Activated CD8-positive, alpha-beta T cell treated with anti-CD3 and anti-CD28 coated beads for 36 hours (primary cell): ENCODE data around the gene TFEB. TPM values are rescaled to one million over a fixed set of nuclear protein-coding genes. Genes with fewer than 3 reads are reported as not detected.
"Not testable (repeated sequence)": the region's sequence is repeated elsewhere in the genome, so short reads cannot be mapped to it uniquely, and the experiment has no call there.

Experiments used
- ATAC-seq: fragments of 200-7000 bp; cut with Tn5 transposase; one replicate; pipeline ENCODE4 v1.10.0; 2021; ENCODE audit warnings: mild to moderate bottlenecking, moderate library complexity
- CTCF ChIA-PET: fragments of 350-600 bp; sonication (Branson Sonifier 250); formaldehyde crosslinking; loops from one replicate; lab custom pipeline; 2021; ENCODE audit warnings: antibody characterized with exemption; lab: Charles Lee
- POLR2A ChIA-PET: fragments of 350-600 bp; sonication (Branson Sonifier 250); formaldehyde crosslinking; loops from one replicate; lab custom pipeline; 2021; ENCODE audit warnings: antibody characterized with exemption; lab: Charles Lee
- DNase-seq: peaks from one replicate; pipeline ENCODE4 v3.0.0-alpha.2; 2020
- H3K27ac Mint-ChIP-seq: one replicate; pipeline ENCODE4 v1.8.0; 2021; ENCODE audit warnings: mild to moderate bottlenecking, mixed read lengths
- H3K27me3 Mint-ChIP-seq: one replicate; pipeline ENCODE4 v1.8.0; 2021; ENCODE audit warnings: mixed read lengths
- H3K36me3 Mint-ChIP-seq: one replicate; pipeline ENCODE4 v1.8.0; 2021; ENCODE audit warnings: low read depth, mixed read lengths
- H3K4me1 Mint-ChIP-seq: one replicate; pipeline ENCODE4 v1.8.0; 2021; ENCODE audit warnings: low read depth, mixed read lengths
- H3K4me3 Mint-ChIP-seq: one replicate; pipeline ENCODE4 v1.8.0; 2021; ENCODE audit warnings: mild to moderate bottlenecking, moderate library complexity, mixed read lengths
- H3K9me3 Mint-ChIP-seq: one replicate; pipeline ENCODE4 v1.8.0; 2021; ENCODE audit warnings: mixed read lengths
- intact Hi-C: fragments of 100-400 bp; cut with micrococcal nuclease; formaldehyde crosslinking; loops from one replicate; pipeline ENCODE4 v1.10.0; 2022
- total RNA-seq, 2 experiments: library from RNA; stranded (reverse); gene quantifications; one replicate each; pipeline ENCODE4 v1.2.3, GENCODE V29; 2021
- TF ChIP-seq, protein P1 (sequence below): fragments of 200-600 bp; IDR thresholded peaks from one replicate; pipeline ENCODE4 v1.8.0; 2022; ENCODE audit warnings: antibody characterized with exemption, mild to moderate bottlenecking

Gene TFEB
- total RNA-seq, 2 experiments from 2014 or later = 14.6 to 15.9 TPM

DNA sequence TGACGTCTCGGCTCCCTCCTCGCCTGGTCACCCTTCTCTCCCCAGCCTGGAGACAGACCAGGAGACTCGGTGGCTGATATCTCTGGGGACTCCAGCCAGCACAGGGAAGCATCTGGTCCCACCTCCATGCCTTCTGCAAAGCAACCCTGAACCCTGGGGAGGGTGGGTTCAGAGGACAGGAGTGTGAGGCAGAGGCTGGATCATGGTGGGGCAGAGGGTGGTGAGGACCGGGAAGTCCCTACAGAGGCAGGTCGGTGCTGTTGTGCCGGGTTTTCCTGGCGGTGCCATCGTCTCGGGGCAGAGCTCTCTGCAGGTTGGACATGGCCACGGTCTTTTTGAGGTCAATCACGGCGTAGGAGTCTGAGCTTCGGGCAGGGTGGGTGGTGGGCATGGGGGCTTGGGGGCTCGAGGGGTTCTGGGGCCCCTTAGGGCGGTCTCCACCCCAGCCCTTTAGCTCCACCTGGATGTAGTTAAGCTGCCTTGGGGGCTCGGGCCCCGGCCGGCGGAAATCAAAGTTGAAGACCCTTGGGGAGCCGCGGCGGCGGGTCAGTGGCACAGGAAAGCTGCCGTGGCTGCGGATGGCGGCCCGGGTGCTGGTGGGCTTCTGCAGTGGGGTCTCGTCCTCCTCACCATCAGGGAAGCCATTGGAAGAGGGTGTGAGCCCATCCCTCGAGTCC lies 35.1 kb upstream of the TFEB start:
- ChIA-PET POLR2A (no interaction called here), CTCF (no interaction called here)
- ATAC-seq (no peak), DNase-seq (no peak)
- no peaks in the 10 kb centered on the region for H3K27me3 Mint-ChIP-seq
- no peak overlapping the region for H3K27ac Mint-ChIP-seq
- intact Hi-C loops = no loop called here
- H3K4me3 Mint-ChIP-seq = no peak overlapping the region
- H3K4me1 Mint-ChIP-seq = peaks cover 10% of the 10 kb centered on the region
- H3K9me3 Mint-ChIP-seq = no peaks in the 10 kb centered on the region
- TF ChIP-seq, protein P1, sequence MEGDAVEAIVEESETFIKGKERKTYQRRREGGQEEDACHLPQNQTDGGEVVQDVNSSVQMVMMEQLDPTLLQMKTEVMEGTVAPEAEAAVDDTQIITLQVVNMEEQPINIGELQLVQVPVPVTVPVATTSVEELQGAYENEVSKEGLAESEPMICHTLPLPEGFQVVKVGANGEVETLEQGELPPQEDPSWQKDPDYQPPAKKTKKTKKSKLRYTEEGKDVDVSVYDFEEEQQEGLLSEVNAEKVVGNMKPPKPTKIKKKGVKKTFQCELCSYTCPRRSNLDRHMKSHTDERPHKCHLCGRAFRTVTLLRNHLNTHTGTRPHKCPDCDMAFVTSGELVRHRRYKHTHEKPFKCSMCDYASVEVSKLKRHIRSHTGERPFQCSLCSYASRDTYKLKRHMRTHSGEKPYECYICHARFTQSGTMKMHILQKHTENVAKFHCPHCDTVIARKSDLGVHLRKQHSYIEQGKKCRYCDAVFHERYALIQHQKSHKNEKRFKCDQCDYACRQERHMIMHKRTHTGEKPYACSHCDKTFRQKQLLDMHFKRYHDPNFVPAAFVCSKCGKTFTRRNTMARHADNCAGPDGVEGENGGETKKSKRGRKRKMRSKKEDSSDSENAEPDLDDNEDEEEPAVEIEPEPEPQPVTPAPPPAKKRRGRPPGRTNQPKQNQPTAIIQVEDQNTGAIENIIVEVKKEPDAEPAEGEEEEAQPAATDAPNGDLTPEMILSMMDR = no peak
- H3K36me3 Mint-ChIP-seq = peaks cover 8% of the 10 kb centered on the region

DNA sequence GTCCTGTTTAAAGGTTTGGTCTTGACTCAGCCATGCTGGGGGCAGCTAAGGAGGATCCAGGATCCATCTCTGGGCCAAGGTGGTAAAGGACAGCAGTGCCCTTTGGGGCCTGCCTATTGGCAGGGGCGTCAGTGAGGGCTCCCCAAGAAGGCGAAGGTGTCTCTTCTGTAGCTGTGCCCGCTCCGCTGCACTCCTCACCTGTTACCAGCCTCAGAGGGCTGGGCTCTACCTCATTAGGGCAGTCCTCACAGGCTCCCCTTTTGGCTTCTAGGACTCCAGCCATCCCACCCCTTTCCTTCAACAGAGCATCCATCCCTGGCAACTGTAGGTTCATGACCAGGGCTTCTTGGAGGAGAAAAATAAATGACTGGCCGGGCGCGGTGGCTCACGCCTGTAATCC lies 34.0 kb upstream of the TFEB start:
- H3K4me1 Mint-ChIP-seq = peaks cover 10% of the 10 kb centered on the region
- TF ChIP-seq, protein P1 = no peak
- no peak for ATAC-seq
- H3K4me3 Mint-ChIP-seq = no peak overlapping the region
- DNase-seq = no peak
- intact Hi-C loops = no loop called here
- H3K36me3 Mint-ChIP-seq = peaks cover 6% of the 10 kb centered on the region
- ChIA-PET POLR2A (interaction anchor here (0.6 kb wide), 1 partner anchor 323 kb away, joined by 3 read pairs; no protein-coding TSS in a partner anchor), CTCF (interaction anchor here (1.0 to 1.5 kb wide), 2 partner anchors 18 to 335 kb away, joined by 3 to 4 read pairs; partner anchors contain the start of gene TOMM6)
- no peaks in the 10 kb centered on the region for H3K27me3 Mint-ChIP-seq
- H3K9me3 Mint-ChIP-seq = no peaks in the 10 kb centered on the region
- H3K27ac Mint-ChIP-seq = no peak overlapping the region

DNA sequence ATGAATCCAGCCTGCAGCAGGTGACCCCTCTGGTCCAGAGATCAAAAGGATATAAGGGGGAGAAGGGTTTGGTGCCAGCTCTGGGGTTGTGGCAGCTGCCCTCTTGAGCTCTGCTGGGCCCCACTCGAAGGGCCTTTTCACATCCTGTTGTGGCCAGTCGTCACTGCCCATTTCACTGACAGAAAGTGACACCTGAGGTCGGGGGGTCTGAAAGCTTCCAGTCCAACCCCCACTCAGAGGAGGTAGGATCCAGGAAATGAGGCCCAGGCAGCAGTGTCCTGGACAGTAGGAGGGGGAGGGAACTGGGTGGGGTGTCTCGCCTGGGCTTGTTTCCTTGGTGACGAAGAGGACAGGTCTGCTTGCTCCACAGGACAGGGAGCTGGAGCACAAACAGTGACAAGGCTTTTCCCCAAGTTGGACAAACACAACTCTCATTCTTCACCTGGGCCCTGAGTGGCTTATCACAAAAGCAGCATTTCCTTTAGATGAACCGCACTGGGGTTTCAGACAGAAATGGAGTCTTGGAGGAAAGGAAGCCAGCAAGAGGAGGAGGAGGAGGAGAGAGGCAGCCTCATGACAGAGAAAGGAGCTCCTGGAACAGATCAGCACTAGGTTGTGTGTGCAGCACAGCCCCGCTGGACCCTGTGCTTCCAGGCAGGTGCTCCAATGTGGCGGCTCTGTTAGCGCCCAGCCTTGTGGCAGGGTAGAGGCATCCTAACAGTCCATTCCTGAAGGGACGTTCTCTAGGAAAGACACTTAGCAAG lies 33.3 kb upstream of the TFEB start:
- Mint-ChIP-seq H3K9me3 (no peaks in the 10 kb centered on the region), H3K36me3 (peaks cover 4% of the 10 kb centered on the region), H3K4me1 (peaks cover 10% of the 10 kb centered on the region), H3K27me3 (no peaks in the 10 kb centered on the region), H3K27ac (peak overlapping the region; percentile 64), H3K4me3 (no peak overlapping the region)
- CTCF ChIA-PET = interaction anchor here (1.0 to 1.5 kb wide), 3 partner anchors 19 to 336 kb away, joined by 3 to 5 read pairs (median 4); partner anchors contain the start of gene TOMM6
- POLR2A ChIA-PET = interaction anchor here (0.6 to 1.5 kb wide), 2 partner anchors 19 to 322 kb away, joined by 3 to 6 read pairs; partner anchors contain the start of gene TOMM6
- ATAC-seq (peak; percentile 52), DNase-seq (no peak)
- TF ChIP-seq, protein P1 = no peak
- intact Hi-C loops = no loop called here

DNA sequence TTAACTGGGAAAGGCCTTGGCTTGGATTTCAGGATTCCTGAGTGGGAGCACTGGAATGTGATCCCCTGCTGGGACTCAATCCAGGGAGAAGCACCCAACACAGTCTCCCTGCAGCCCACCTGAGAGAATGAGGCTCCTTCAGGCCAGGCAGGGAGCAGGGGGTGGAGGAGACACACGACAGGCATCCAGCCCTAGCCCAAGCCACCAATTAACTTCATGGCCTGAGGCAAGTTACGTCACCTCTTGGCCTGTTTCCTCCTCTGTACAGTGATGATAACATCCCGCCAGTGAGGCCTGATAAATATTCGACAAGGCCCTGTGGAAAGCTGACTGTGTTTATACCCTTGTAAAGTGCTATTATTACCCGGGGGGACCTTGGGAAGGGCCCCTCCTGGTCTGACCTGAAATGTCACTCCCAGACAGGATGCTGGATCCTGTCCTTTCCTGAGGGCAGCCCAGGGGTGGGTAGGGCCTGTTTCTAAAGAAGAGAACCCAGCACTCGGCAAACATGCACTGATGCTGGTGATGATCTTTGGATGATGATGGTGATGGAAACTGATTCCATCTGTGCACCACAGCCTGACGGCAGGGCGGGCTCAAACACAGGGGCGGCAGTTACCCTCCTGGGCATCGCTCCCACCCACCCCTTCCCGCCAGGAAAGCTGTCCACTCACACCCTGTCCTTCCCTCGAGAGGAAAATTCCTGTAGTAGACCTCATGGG lies 31.9 kb upstream of the TFEB start:
- no peaks in the 10 kb centered on the region for H3K9me3 Mint-ChIP-seq
- TF ChIP-seq, protein P1 = no peak
- POLR2A ChIA-PET = interaction anchor here (1.5 kb wide), 1 partner anchor 20 kb away, joined by 6 read pairs; the partner anchor contains the start of gene TOMM6
- peaks cover 3% of the 10 kb centered on the region for H3K36me3 Mint-ChIP-seq
- H3K4me1 Mint-ChIP-seq = peaks cover 10% of the 10 kb centered on the region
- no peak overlapping the region for H3K4me3 Mint-ChIP-seq
- intact Hi-C loops = no loop called here
- peak; percentile 17 for ATAC-seq
- CTCF ChIA-PET = interaction anchor here (1.3 to 1.4 kb wide), 2 partner anchors 20 to 84 kb away, joined by 5 read pairs; partner anchors contain the start of gene TOMM6
- DNase-seq = no peak
- peaks cover 3% of the 10 kb centered on the region for H3K27me3 Mint-ChIP-seq
- no peak overlapping the region for H3K27ac Mint-ChIP-seq

DNA sequence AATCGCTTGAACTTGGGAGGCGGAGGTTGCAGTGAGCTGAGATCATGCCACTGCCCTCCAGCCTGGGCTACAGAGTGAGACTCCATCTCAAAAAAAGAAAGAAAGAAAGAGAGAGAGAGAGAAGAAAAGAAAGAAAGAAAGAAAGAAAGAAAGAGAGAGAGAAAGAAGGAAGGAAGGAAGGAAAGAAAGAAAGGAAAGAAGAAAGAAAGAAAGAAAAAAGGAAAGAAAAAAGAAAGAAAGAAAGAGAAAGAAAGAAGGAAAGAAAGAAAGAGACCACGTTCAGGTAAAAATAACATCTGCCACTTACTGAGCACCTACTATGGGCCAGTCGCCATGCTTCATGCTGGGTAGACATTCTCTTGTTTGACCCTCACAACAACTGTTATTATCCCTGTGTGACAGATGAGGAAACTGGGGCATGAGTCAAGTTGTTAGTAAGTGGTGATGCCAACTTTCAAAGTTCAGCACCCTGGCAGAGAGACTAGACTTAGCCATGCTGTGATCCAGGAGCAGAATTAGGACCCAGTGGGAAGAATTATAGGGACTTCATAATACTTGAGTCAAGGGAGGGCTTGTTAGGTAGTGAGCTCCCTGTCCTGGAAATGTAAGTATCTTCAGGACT lies 30.7 kb upstream of the TFEB start:
- intact Hi-C loops, H3K27me3 Mint-ChIP-seq, H3K4me3 Mint-ChIP-seq, H3K36me3 Mint-ChIP-seq, H3K27ac Mint-ChIP-seq, POLR2A ChIA-PET, H3K9me3 Mint-ChIP-seq, CTCF ChIA-PET, DNase-seq, ATAC-seq: not testable (repeated sequence)
- peaks cover 10% of the 10 kb centered on the region for H3K4me1 Mint-ChIP-seq
